ENCODE measurements around the gene CARF. TPM values are rescaled to one million over a fixed set of nuclear protein-coding genes. Genes with fewer than 3 reads are reported as not detected.
"Not testable (repeated sequence)": the region's sequence is repeated elsewhere in the genome, so short reads cannot be mapped to it uniquely, and the experiment has no call there.

Gene CARF
- polyA plus RNA-seq, 1 of the 3 experiments (the other 2 are of a cell fraction): 4.6 TPM

- Histone ChIP-seq H3K9me2 (no peaks in the 10 kb centered on the region), H3K9me3 (0 out of 2 replicates have a peak, but pooled peaks cover 5% of the 10 kb centered on the region), H3K27me3 (ENCODE audit: insufficient read depth) (no peaks in the 10 kb centered on the region), H4K20me1 (ENCODE audit: insufficient read depth) (no peaks in the 10 kb centered on the region), H3K79me2 (ENCODE audit: insufficient read depth) (peaks cover 73% of the 10 kb centered on the region), H3K27ac (ENCODE audit: low read depth in 2 of 2, low read length in 1 of 2) (no peak overlapping the region), H2AFZ (ENCODE audit: low read depth) (no peak overlapping the region), H3K4me2 (no peak overlapping the region), H3K4me1 (ENCODE audit: control insufficient read depth in 1 of 2, insufficient read depth in 2 of 2, low read depth in 1 of 2, low read length in 1 of 2) (peaks cover 0 to 5% of the 10 kb centered on the region in 2 experiments; a peak in 3 of 4 replicates), H3K36me3 (replicated peaks in 1 of 2; ENCODE audit: control insufficient read depth in 1 of 2, insufficient read depth in 2 of 2, low read length in 1 of 2) (peaks cover 15 to 18% of the 10 kb centered on the region in 2 experiments), H3K4me3 (ENCODE audit: low read depth in 2 of 2, low read length in 1 of 2) (no peak overlapping the region), H3K9ac (no peak overlapping the region), H3F3A (replicated peaks; ENCODE audit: insufficient read depth) (peaks cover 10% of the 10 kb centered on the region)
- TF ChIP-seq RCOR1 (IDR thresholded peaks at IDR 0.05; ENCODE audit: low read length) (no peak), TAF1 (IDR thresholded peaks at IDR 0.05; ENCODE audit: borderline replicate concordance, low read depth, low read length) (no peak), RXRA (IDR thresholded peaks at IDR 0.05; ENCODE audit: borderline replicate concordance, low read depth) (no peak), RFX5 (IDR thresholded peaks at IDR 0.05; ENCODE audit: low read length) (no peak), MEF2A (IDR thresholded peaks at IDR 0.05; ENCODE audit: borderline replicate concordance, low read depth) (no peak), MAX (IDR thresholded peaks at IDR 0.05; ENCODE audit: low read depth) (no peak), TEAD4 (IDR thresholded peaks at IDR 0.05; ENCODE audit: borderline replicate concordance, insufficient read depth) (no peak), NFIC (IDR thresholded peaks at IDR 0.05; ENCODE audit: borderline replicate concordance) (no peak), CHD2 (IDR thresholded peaks at IDR 0.05; ENCODE audit: low read length, partially characterized antibody) (no peak), IRF3 (IDR thresholded peaks at IDR 0.05; ENCODE audit: low read depth, low read length) (no peak)
- CTCF ChIA-PET: no interaction called here
- no peak for DNase-seq
- WGBS (ENCODE audit: low lambda C conversion rate): 78% methylated on average over 5 of the region's 5 CpGs
- POLR2A ChIA-PET: no interaction called here
Observed at GRCh38 chr2:202908186-202908585, 3.9 kb upstream of the CARF start.

- TF ChIP-seq SIN3A (IDR thresholded peaks at IDR 0.05; ENCODE audit: borderline replicate concordance, low read depth, low read length): no peak
- TF ChIP-seq USF1 (IDR thresholded peaks at IDR 0.05; ENCODE audit: borderline replicate concordance, low read depth): no peak
- TF ChIP-seq NRF1 (IDR thresholded peaks at IDR 0.05; ENCODE audit: low read depth, low read length): no peak
- no peak for TF ChIP-seq RAD21 (IDR thresholded peaks at IDR 0.05; ENCODE audit: low read length)
- no peak for TF ChIP-seq MAX (IDR thresholded peaks at IDR 0.05; ENCODE audit: low read depth)
- no peak for TF ChIP-seq NFIC (IDR thresholded peaks at IDR 0.05; ENCODE audit: borderline replicate concordance)
- no peak for TF ChIP-seq GATA2 (CRISPR knock-in tag; IDR thresholded peaks at IDR 0.05)
- no peak for TF ChIP-seq IRF3 (IDR thresholded peaks at IDR 0.05; ENCODE audit: low read depth, low read length)
- no peak for TF ChIP-seq RCOR1 (IDR thresholded peaks at IDR 0.05; ENCODE audit: low read length)
- TF ChIP-seq ELF1 (IDR thresholded peaks at IDR 0.05): no peak
- Histone ChIP-seq H3K9me3 (0 out of 2 replicates have a peak, but pooled peaks cover under 1% of the 10 kb centered on the region), H3K36me3 (replicated peaks in 1 of 2; ENCODE audit: control insufficient read depth in 1 of 2, insufficient read depth in 2 of 2, low read length in 1 of 2) (peaks cover 12 to 15% of the 10 kb centered on the region in 2 experiments), H2AFZ (ENCODE audit: low read depth) (no peak overlapping the region), H4K20me1 (ENCODE audit: insufficient read depth) (no peaks in the 10 kb centered on the region), H3K9me2 (no peaks in the 10 kb centered on the region), H3K27ac (ENCODE audit: low read depth in 2 of 2, low read length in 1 of 2) (no peak overlapping the region), H3K4me1 (ENCODE audit: control insufficient read depth in 1 of 2, insufficient read depth in 2 of 2, low read depth in 1 of 2, low read length in 1 of 2) (peaks cover 0 to 5% of the 10 kb centered on the region in 2 experiments; a peak in 3 of 4 replicates), H3K79me2 (ENCODE audit: insufficient read depth) (peaks cover 72% of the 10 kb centered on the region), H3K4me3 (ENCODE audit: low read depth in 2 of 2, low read length in 1 of 2) (0 out of 4 replicates have a peak overlapping the region, but pooled peaks of 1 of the 2 experiments have one; percentile 22), H3K27me3 (ENCODE audit: insufficient read depth) (no peaks in the 10 kb centered on the region), H3F3A (replicated peaks; ENCODE audit: insufficient read depth) (peaks cover 10% of the 10 kb centered on the region), H3K4me2 (peak overlapping the region; percentile 79), H3K9ac (no peak overlapping the region)
- DNase-seq: no peak
- WGBS (ENCODE audit: low lambda C conversion rate): 96% methylated on average over 6 of the region's 6 CpGs
- ChIA-PET CTCF (interaction anchor here (0.6 to 1.1 kb wide), 2 partner anchors 16 to 343 kb away, joined by 3 read pairs; no protein-coding TSS in a partner anchor), POLR2A (interaction anchor here (0.7 kb wide), 1 partner anchor 329 kb away, joined by 3 read pairs; no protein-coding TSS in a partner anchor)
Observed at GRCh38 chr2:202909394-202910192, 2.5 kb upstream of the CARF start.

- H3K9ac ChIP-seq, CTCF ChIA-PET: not testable (repeated sequence)
Observed at GRCh38 chr2:202910250-202910649, 1.8 kb upstream of the CARF start.

More at GRCh38 chr2:202910250-202910649, 1.8 kb upstream of the CARF start:
- H3K9me3 ChIP-seq; POLR2A ChIA-PET; H4K20me1 ChIP-seq (ENCODE audit: insufficient read depth); H3K27me3 ChIP-seq (ENCODE audit: insufficient read depth); H3K9me2 ChIP-seq; H3K4me1 ChIP-seq (ENCODE audit: control insufficient read depth in 1 of 2, insufficient read depth in 2 of 2, low read depth in 1 of 2, low read length in 1 of 2); DNase-seq; H3K27ac ChIP-seq (ENCODE audit: low read depth in 2 of 2, low read length in 1 of 2): not testable (repeated sequence)
- 0 out of 2 replicates have a peak overlapping the region, but pooled peaks have one; percentile 96 for H2AFZ ChIP-seq (ENCODE audit: low read depth)
- peaks cover 65% of the 10 kb centered on the region for H3K79me2 ChIP-seq (ENCODE audit: insufficient read depth)
- WGBS (ENCODE audit: low lambda C conversion rate): 95% methylated on average over 5 of the region's 5 CpGs
- peak overlapping the region; percentile 22 to 93; a peak in 2 of 4 replicates for H3K4me3 ChIP-seq (ENCODE audit: low read depth in 2 of 2, low read length in 1 of 2)
- peaks cover 10% of the 10 kb centered on the region for H3F3A ChIP-seq (replicated peaks; ENCODE audit: insufficient read depth)
- H3K36me3 ChIP-seq (replicated peaks in 1 of 2; ENCODE audit: control insufficient read depth in 1 of 2, insufficient read depth in 2 of 2, low read length in 1 of 2): peaks cover 10 to 15% of the 10 kb centered on the region in 2 experiments
- peak overlapping the region; percentile 79 for H3K4me2 ChIP-seq

Measured in SK-N-SH (cell line).